Prostate gland (tissue), 2 donors: ENCODE data around the gene CYP27A1.

Experiments
- CTCF ChIP-seq, 4 experiments: fragments of 200-600 bp in 2 of 4; fragments of 450-650 bp in 2 of 4; sonication (generic) in 2 of 4; IDR thresholded peaks; 1 replicate in 3 of 4; 2 replicates in 1 of 4; pipeline ENCODE4 v1.5.1; 2016 to 2019; ENCODE audit warnings: antibody characterized with exemption in 4 of 4, mild to moderate bottlenecking in 2 of 4, moderate library complexity in 2 of 4
- POLR2A ChIP-seq: fragments of 450-650 bp; IDR thresholded peaks from one replicate; pipeline ENCODE4 v1.6.1; 2016; ENCODE audit warnings: antibody characterized with exemption, mild to moderate bottlenecking
- POLR2AphosphoS5 ChIP-seq: sonication (generic); formaldehyde crosslinking; IDR thresholded peaks from one replicate; pipeline ENCODE4 v1.6.1; 2017; ENCODE audit warnings: antibody characterized with exemption

GRCh38 chr2:218743068-218743467, 38.9 kb upstream of the CYP27A1 start:
- TF ChIP-seq CTCF (IDR thresholded peaks at IDR 0.05) (no peak), POLR2AphosphoS5 (no peak), POLR2A (no peak)
